AG04449 (cell line): ENCODE measurements around the gene KRR1.

Experiments
- CTCF ChIA-PET: fragments of 350-600 bp; formaldehyde crosslinking; extraction: SDS; loops from one replicate; lab custom pipeline; 2021; ENCODE audit warnings: antibody characterized with exemption; lab: Yijun Ruan, JAX
- POLR2A ChIA-PET: fragments of 400-600, 350-600 bp; formaldehyde crosslinking; extraction: SDS; loops from one replicate; lab custom pipeline; 2020; ENCODE audit warnings: antibody characterized with exemption, inconsistent platforms; lab: Yijun Ruan, JAX
- DNase-seq: peaks from one replicate; pipeline ENCODE4 v3.0.0-alpha.2; 2010; ENCODE audit warnings: low read depth, low spot score
- H3K4me3 ChIP-seq: 2 replicates; pipeline ENCODE4 v1.5.1; 2011; ENCODE audit warnings: low read depth, mild to moderate bottlenecking, control low read depth, low read length
- TF ChIP-seq, protein P1 (sequence below): IDR thresholded peaks from one replicate; pipeline ENCODE4 v1.5.1; 2011; ENCODE audit warnings: mild to moderate bottlenecking, moderate library complexity, low read length, control low read depth, inconsistent platforms; ENCODE audit not compliant: insufficient read depth; ENCODE audit errors: missing control alignments

Gene KRR1

DNA sequence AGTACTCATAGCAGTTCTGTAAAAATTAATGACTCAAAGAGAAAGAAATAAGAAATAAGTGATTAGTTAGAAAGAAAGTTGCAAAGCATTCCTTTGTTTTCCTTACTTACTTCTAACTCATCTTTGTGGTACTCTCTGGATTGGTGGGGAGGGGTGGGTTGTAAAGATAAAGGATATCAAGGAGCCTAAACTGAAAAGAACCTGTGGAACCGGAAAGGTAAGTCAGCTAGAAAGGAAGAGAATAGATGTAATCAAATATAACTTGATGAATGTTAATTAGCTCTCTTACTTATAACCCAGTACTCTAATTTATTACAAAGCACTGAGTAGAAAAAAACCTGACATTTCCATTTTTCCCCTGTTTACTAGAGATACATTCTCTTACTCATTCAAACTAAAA, 37.5 kb upstream of the KRR1 start:
- POLR2A ChIA-PET: no interaction called here
- no peak overlapping the region for H3K4me3 ChIP-seq
- TF ChIP-seq, protein P1, sequence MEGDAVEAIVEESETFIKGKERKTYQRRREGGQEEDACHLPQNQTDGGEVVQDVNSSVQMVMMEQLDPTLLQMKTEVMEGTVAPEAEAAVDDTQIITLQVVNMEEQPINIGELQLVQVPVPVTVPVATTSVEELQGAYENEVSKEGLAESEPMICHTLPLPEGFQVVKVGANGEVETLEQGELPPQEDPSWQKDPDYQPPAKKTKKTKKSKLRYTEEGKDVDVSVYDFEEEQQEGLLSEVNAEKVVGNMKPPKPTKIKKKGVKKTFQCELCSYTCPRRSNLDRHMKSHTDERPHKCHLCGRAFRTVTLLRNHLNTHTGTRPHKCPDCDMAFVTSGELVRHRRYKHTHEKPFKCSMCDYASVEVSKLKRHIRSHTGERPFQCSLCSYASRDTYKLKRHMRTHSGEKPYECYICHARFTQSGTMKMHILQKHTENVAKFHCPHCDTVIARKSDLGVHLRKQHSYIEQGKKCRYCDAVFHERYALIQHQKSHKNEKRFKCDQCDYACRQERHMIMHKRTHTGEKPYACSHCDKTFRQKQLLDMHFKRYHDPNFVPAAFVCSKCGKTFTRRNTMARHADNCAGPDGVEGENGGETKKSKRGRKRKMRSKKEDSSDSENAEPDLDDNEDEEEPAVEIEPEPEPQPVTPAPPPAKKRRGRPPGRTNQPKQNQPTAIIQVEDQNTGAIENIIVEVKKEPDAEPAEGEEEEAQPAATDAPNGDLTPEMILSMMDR: no peak
- CTCF ChIA-PET: interaction anchor here (0.6 kb wide), 1 partner anchor 796 kb away, joined by 3 read pairs; no protein-coding TSS in a partner anchor
- no peak for DNase-seq

DNA sequence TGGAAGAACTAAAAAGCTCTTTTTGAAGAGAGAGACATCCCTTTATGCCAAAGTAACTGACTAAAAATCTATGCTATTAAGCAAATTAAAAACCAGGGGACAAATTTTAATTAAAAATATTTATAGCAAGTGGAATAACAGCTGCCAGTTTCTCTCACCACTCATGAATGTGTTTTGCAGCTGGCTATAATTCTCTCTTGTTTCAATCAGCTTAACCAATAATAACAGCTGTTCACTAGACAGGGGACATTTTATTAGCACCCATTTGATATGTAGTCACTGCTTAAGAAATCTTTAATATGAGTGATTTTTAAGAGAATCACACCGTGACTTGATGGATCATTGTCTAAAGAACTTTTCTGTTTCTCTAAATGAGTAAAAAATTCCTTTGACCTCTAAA, 34.2 kb upstream of the KRR1 start:
- ChIA-PET CTCF (interaction anchor here (0.7 to 1.5 kb wide), 4 partner anchors 8 to 20 kb away, joined by 3 to 7 read pairs (median 6); no protein-coding TSS in a partner anchor), POLR2A (no interaction called here)
- TF ChIP-seq, protein P1: no peak
- DNase-seq: no peak
- no peak overlapping the region for H3K4me3 ChIP-seq

DNA sequence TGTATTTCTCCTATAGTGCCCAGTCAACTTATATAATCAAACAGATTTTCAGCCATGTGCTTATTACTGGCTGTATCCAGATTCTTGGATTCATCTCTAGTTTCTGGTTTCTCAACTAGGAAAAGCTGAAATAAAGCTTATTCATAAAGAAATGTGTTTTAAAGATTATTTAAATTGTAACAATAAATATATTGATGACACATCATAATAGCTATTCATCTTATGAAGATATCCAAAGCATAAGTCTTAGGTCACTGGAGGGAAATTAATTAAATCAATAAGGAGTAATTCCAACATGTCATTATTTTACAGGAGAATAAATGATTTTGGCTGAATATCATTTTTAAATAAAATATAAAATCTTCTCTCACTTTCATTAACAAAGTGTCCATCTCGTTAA, 32.1 kb upstream of the KRR1 start:
- TF ChIP-seq, protein P1: no peak
- no peak overlapping the region for H3K4me3 ChIP-seq
- ChIA-PET POLR2A (no interaction called here), CTCF (interaction anchor here (0.9 to 3.0 kb wide), 5 partner anchors 8 to 34 kb away, joined by 3 to 19 read pairs (median 5); no protein-coding TSS in a partner anchor)
- DNase-seq: no peak

DNA sequence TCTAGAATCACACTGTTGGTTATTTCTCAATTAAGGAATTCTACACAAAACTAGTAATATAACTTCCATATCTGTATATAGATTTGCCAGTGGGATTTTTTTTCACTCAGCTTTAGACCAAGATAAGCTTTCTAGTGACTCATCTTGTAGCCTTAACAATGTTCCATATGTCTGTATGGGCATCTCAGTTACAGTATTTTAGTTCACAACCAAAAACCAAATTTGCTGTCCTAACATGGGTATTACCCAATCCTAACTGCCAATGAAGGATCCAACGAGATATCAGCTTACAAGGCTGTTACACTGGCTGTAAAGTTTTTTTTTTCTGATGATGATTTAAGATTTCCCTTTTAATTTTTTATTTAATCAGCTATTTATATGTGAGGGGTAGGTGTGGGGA, 31.5 kb upstream of the KRR1 start:
- ChIA-PET CTCF (interaction anchor here (1.2 to 3.0 kb wide), 4 partner anchors 8 to 35 kb away, joined by 3 to 19 read pairs (median 6); no protein-coding TSS in a partner anchor), POLR2A (interaction anchor here (0.8 kb wide), 1 partner anchor 488 kb away, joined by 3 read pairs; no protein-coding TSS in a partner anchor)
- TF ChIP-seq, protein P1: no peak
- no peak overlapping the region for H3K4me3 ChIP-seq
- no peak for DNase-seq

DNA sequence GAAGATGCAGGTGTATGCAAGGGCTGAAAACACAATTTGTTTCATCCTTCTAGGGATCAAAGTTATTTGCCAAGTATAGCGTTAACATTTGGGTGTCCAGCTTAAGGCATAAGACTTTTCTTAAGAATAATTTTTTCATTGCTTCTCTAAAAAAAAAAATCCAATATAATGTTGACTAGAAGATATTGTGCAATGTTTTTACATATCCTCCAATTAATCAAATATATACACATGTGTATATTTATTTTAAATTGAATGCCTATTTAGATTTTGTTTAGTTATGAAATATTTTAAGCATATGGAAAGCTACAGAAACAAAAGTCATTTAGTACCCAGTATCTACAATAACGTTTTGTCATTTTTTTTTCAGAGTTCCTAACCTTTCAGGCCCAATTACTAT, 28.5 kb upstream of the KRR1 start:
- POLR2A ChIA-PET: no interaction called here
- CTCF ChIA-PET: interaction anchor here (1.2 to 2.7 kb wide), 2 partner anchors 10 to 12 kb away, joined by 3 to 10 read pairs; no protein-coding TSS in a partner anchor
- DNase-seq: no peak
- no peak overlapping the region for H3K4me3 ChIP-seq
- TF ChIP-seq, protein P1: no peak

DNA sequence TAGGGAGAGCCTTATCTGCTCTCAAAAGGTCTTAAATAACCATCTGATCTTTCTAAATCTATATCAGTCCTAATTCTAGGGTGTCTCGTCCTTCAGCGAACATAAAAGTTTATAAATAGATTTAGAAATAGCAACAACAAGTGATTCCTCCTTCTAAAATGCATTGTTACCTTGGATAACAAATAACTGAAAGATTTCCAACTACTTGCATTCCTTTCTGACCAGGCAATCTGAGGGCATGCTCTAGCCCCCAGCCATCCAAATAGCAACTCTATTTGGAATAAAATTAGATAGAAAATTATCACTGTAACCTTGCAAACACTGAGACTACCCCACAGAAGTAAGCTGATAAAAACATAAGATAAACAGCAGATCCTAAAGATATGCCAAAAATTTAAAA, 21.8 kb upstream of the KRR1 start:
- ChIA-PET POLR2A (no interaction called here), CTCF (interaction anchor here (1.3 to 1.4 kb wide), 2 partner anchors 208 to 498 kb away, joined by 3 read pairs; partner anchors contain the start of gene PHLDA1)
- DNase-seq: no peak
- TF ChIP-seq, protein P1: no peak
- H3K4me3 ChIP-seq: no peak overlapping the region
